ENCODE measurements around the gene FAIM. TPM values are rescaled to one million over a fixed set of nuclear protein-coding genes. Genes with fewer than 3 reads are reported as not detected.
"Not testable (repeated sequence)": the region's sequence is repeated elsewhere in the genome, so short reads cannot be mapped to it uniquely, and the experiment has no call there.

Gene FAIM
- total RNA-seq, 2 experiments from 2014 or later = 6.0 TPM

DNA sequence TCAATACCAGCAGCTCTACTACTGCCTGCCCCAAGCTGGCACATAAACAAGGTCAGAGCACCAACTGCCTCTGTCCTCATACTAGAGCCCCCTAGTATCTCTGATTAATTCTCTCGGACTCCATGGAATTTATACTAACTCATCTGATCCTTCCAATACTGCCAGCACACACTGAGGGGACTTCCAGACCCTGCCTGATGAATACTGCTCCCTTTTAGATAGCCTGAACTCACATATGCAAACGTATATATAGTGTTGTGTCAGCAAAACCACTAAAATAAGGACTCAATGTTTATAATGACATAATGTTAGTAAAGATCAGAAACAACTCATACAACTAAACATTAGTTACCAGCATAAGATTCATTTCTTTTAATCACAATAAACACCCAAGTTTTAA lies 39.5 kb upstream of the FAIM start:
- ATAC-seq (no peak), DNase-seq (no peak)
- Mint-ChIP-seq H3K27ac (no peak overlapping the region), H3K36me3 (ENCODE audit: low read depth) (peaks cover 37% of the 10 kb centered on the region), H3K4me1 (ENCODE audit: low read depth) (peaks cover 7% of the 10 kb centered on the region), H3K9me3 (peaks cover 5% of the 10 kb centered on the region), H3K27me3 (no peaks in the 10 kb centered on the region), H3K4me3 (no peak overlapping the region)
- TF ChIP-seq CTCF (IDR thresholded peaks at IDR 0.05) = no peak
- POLR2A ChIA-PET = no interaction called here
- intact Hi-C loops (cut with micrococcal nuclease) = no loop called here
- CTCF ChIA-PET = interaction anchor here (3.8 kb wide), 1 partner anchor 25 kb away, joined by 19 read pairs; the partner anchor contains the start of gene CEP70

- intact Hi-C loops (cut with micrococcal nuclease); H3K27ac Mint-ChIP-seq; H3K27me3 Mint-ChIP-seq; H3K4me3 Mint-ChIP-seq; ATAC-seq; H3K4me1 Mint-ChIP-seq (ENCODE audit: low read depth); POLR2A ChIA-PET; DNase-seq; H3K9me3 Mint-ChIP-seq: not testable (repeated sequence)
- H3K36me3 Mint-ChIP-seq (ENCODE audit: low read depth) = peaks cover 40% of the 10 kb centered on the region
- CTCF ChIA-PET = interaction anchor here (0.9 to 3.8 kb wide), 2 partner anchors 24 to 354 kb away, joined by 3 to 19 read pairs; partner anchors contain the start of gene CEP70
Observed at GRCh38 chr3:138569624-138570023, 38.9 kb upstream of the FAIM start.

DNA sequence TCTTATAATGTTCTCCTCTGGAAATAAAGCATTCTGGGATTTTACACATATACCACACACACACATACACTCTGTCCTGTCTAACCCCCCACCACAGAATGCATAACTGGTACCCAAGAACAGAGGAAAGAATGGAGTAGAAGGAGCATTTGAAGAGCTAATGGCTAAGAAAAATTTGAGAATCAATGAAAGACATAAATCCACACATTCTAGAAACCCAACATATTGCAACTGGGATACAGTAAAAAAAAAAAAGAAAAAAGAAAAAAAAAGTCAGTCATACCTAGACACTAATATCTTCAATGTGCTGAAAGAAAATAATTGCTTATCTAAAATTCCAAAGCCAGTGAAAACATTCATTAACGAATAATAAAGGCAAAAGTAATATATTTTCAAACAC lies 35.4 kb upstream of the FAIM start:
- peaks cover 20% of the 10 kb centered on the region for H3K4me1 Mint-ChIP-seq (ENCODE audit: low read depth)
- H3K27ac Mint-ChIP-seq = no peak overlapping the region
- H3K27me3 Mint-ChIP-seq = no peaks in the 10 kb centered on the region
- intact Hi-C loops (cut with micrococcal nuclease) = no loop called here
- no peak for ATAC-seq
- POLR2A ChIA-PET = no interaction called here
- TF ChIP-seq CTCF (IDR thresholded peaks at IDR 0.05) = no peak
- H3K36me3 Mint-ChIP-seq (ENCODE audit: low read depth) = peaks cover 44% of the 10 kb centered on the region
- no peak overlapping the region for H3K4me3 Mint-ChIP-seq
- peaks cover 11% of the 10 kb centered on the region for H3K9me3 Mint-ChIP-seq
- DNase-seq = no peak
- CTCF ChIA-PET = interaction anchor here (1.4 kb wide), 1 partner anchor 350 kb away, joined by 4 read pairs; no protein-coding TSS in a partner anchor

GRCh38 chr3:138578141-138578540 lies 30.4 kb upstream of the FAIM start:
- DNase-seq (no peak), ATAC-seq (peak; percentile 77)
- H3K27ac Mint-ChIP-seq = peak overlapping the region; percentile 60
- peak overlapping the region; percentile 32 for H3K4me3 Mint-ChIP-seq
- intact Hi-C loops (cut with micrococcal nuclease) = no loop called here
- peaks cover 8% of the 10 kb centered on the region for H3K9me3 Mint-ChIP-seq
- H3K27me3 Mint-ChIP-seq = no peaks in the 10 kb centered on the region
- POLR2A ChIA-PET = interaction anchor here (1.3 kb wide), 1 partner anchor 66 kb away, joined by 3 read pairs; no protein-coding TSS in a partner anchor
- CTCF ChIA-PET = interaction anchor here (0.9 to 3.8 kb wide), 4 partner anchors 15 to 345 kb away, joined by 3 to 21 read pairs (median 5); partner anchors contain the start of gene CEP70
- TF ChIP-seq CTCF (IDR thresholded peaks at IDR 0.05) = no peak
- peaks cover 33% of the 10 kb centered on the region for H3K36me3 Mint-ChIP-seq (ENCODE audit: low read depth)
- peaks cover 33% of the 10 kb centered on the region for H3K4me1 Mint-ChIP-seq (ENCODE audit: low read depth)

GRCh38 chr3:138578961-138579574 lies 29.5 kb upstream of the FAIM start:
- peak; percentile 24 for ATAC-seq
- peaks cover 26% of the 10 kb centered on the region for H3K36me3 Mint-ChIP-seq (ENCODE audit: low read depth)
- peaks cover 6% of the 10 kb centered on the region for H3K9me3 Mint-ChIP-seq
- ChIA-PET POLR2A (interaction anchor here (2.3 kb wide), 1 partner anchor 15 kb away, joined by 13 read pairs; the partner anchor contains the start of gene CEP70), CTCF (interaction anchor here (1.6 to 3.8 kb wide), 3 partner anchors 10 to 337 kb away, joined by 5 to 21 read pairs (median 5); partner anchors contain the start of gene CEP70)
- DNase-seq = no peak
- no peak overlapping the region for H3K4me3 Mint-ChIP-seq
- no peak for TF ChIP-seq CTCF (IDR thresholded peaks at IDR 0.05)
- peaks cover 42% of the 10 kb centered on the region for H3K4me1 Mint-ChIP-seq (ENCODE audit: low read depth)
- intact Hi-C loops (cut with micrococcal nuclease) = no loop called here
- no peaks in the 10 kb centered on the region for H3K27me3 Mint-ChIP-seq
- H3K27ac Mint-ChIP-seq = peak overlapping the region; percentile 60

Measured in activated CD8-positive, alpha-beta T cell treated with anti-CD3 and anti-CD28 coated beads for 36 hours (primary cell).